ENCODE data around the gene PEX11B. TPM values are rescaled to one million over a fixed set of nuclear protein-coding genes. Genes with fewer than 3 reads are reported as not detected.

Gene PEX11B
- total RNA-seq, 4 donors from 2014 or later: 19.3 to 30.8 (median 25.1) TPM

- Histone ChIP-seq H3K4me3 (no peak overlapping the region), H3K4me1 (no peaks in the 10 kb centered on the region), H3K27me3 (no peaks in the 10 kb centered on the region), H3K36me3 (peaks cover 0 to 51% (median 0%) of the 10 kb centered on the region in 3 donors), H3K9me3 (no peaks in the 10 kb centered on the region), H3K27ac (no peak overlapping the region)
- intact Hi-C loops (cut with DNase I): no loop called here
- 85 to 96% methylated on average over 3 of the region's 3 CpGs for WGBS, 2 donors
- TF ChIP-seq, protein P1, sequence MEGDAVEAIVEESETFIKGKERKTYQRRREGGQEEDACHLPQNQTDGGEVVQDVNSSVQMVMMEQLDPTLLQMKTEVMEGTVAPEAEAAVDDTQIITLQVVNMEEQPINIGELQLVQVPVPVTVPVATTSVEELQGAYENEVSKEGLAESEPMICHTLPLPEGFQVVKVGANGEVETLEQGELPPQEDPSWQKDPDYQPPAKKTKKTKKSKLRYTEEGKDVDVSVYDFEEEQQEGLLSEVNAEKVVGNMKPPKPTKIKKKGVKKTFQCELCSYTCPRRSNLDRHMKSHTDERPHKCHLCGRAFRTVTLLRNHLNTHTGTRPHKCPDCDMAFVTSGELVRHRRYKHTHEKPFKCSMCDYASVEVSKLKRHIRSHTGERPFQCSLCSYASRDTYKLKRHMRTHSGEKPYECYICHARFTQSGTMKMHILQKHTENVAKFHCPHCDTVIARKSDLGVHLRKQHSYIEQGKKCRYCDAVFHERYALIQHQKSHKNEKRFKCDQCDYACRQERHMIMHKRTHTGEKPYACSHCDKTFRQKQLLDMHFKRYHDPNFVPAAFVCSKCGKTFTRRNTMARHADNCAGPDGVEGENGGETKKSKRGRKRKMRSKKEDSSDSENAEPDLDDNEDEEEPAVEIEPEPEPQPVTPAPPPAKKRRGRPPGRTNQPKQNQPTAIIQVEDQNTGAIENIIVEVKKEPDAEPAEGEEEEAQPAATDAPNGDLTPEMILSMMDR (IDR thresholded peaks at IDR 0.05): no peak
- TF ChIP-seq POLR2A (IDR thresholded peaks at IDR 0.05): no peak
- no peak for DNase-seq
Observed at GRCh38 chr1:145944532-145944931, 26.0 kb upstream of the PEX11B start.

GRCh38 chr1:145942871-145943270, 24.4 kb upstream of the PEX11B start:
- 87 to 90% methylated on average over 6 of the region's 6 CpGs for WGBS, 2 donors
- no peak for DNase-seq
- Histone ChIP-seq H3K4me3 (no peak overlapping the region), H3K27ac (no peak overlapping the region), H3K9me3 (no peaks in the 10 kb centered on the region), H3K36me3 (peaks cover 0 to 52% (median 0%) of the 10 kb centered on the region in 3 donors), H3K4me1 (no peaks in the 10 kb centered on the region), H3K27me3 (no peaks in the 10 kb centered on the region)
- intact Hi-C loops (cut with DNase I): no loop called here
- TF ChIP-seq, protein P1 (IDR thresholded peaks at IDR 0.05): no peak
- no peak for TF ChIP-seq POLR2A (IDR thresholded peaks at IDR 0.05)

DNA sequence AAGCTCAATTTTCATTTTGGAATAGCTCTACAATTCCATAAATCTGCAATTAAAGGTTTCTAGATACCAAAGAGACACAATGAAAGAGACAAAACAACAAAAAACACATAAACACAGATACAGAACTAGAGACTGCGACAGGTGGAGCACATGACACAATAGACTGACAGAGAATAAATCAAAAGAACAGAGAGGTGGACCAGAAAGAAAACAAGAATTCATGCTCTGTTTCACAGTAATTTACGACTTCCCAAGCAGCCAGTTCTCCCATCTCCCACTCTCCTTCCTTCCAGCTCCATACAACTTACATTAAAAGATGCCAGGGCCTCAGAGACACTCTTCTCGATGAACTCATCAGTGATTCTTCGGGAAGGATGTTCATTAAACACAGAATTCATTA, 23.9 kb upstream of the PEX11B start:
- Histone ChIP-seq H3K4me1 (peaks cover 0 to under 1% (median 0%) of the 10 kb centered on the region in 3 donors), H3K9me3 (no peaks in the 10 kb centered on the region), H3K36me3 (peaks cover 0 to 53% (median 0%) of the 10 kb centered on the region in 3 donors), H3K27me3 (no peaks in the 10 kb centered on the region), H3K4me3 (no peak overlapping the region), H3K27ac (no peak overlapping the region)
- intact Hi-C loops (cut with DNase I): no loop called here
- TF ChIP-seq POLR2A (IDR thresholded peaks at IDR 0.05): no peak
- TF ChIP-seq, protein P1 (IDR thresholded peaks at IDR 0.05): no peak
- 82 to 91% methylated on average over 4 of the region's 4 CpGs for WGBS, 2 donors
- DNase-seq: no peak

DNA sequence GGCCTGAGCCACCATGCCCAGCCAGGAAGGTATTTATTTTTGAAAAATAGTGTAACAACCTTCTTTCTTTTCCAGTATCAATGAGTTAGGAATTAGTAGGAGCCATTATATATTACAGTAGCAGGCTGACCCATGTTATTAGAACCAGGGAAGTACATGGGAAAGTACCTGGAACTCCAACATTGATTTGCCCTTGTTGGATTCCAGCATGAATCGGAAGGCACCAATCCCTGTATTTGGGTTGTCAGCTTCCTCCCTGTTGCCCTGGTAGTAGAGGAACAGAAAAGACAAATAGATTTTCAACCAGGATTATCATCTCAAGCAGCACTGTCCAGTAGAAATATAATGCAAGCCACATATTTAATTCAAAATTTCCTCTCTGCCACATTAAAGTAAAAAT, 18.9 kb upstream of the PEX11B start:
- Histone ChIP-seq H3K4me3 (no peak overlapping the region), H3K27ac (peak overlapping the region in 1 of 4 donors; percentile 72), H3K27me3 (no peaks in the 10 kb centered on the region), H3K9me3 (no peaks in the 10 kb centered on the region), H3K4me1 (peaks cover 0 to 38% (median 3%) of the 10 kb centered on the region in 3 donors), H3K36me3 (peaks cover 0 to 67% (median 0%) of the 10 kb centered on the region in 3 donors)
- intact Hi-C loops (cut with DNase I): no loop called here
- no peak for DNase-seq
- 47 to 73% methylated on average over 1 of the region's 1 CpG for WGBS, 2 donors
- TF ChIP-seq, protein P1 (IDR thresholded peaks at IDR 0.05): no peak
- no peak for TF ChIP-seq POLR2A (IDR thresholded peaks at IDR 0.05)

- Histone ChIP-seq H3K9me3 (no peaks in the 10 kb centered on the region), H3K27me3 (no peaks in the 10 kb centered on the region), H3K4me3 (no peak overlapping the region), H3K36me3 (peaks cover 0 to 56% (median 0%) of the 10 kb centered on the region in 3 donors), H3K27ac (peak overlapping the region in 3 of 4 donors; percentile 32 to 72 (median 65)), H3K4me1 (peaks cover 0 to 49% (median 3%) of the 10 kb centered on the region in 3 donors)
- intact Hi-C loops (cut with DNase I): no loop called here
- DNase-seq: no peak
- 87 to 91% methylated on average over 5 to 7 of the region's 8 CpGs for WGBS, 2 donors
- TF ChIP-seq, protein P1 (IDR thresholded peaks at IDR 0.05): no peak
- no peak for TF ChIP-seq POLR2A (IDR thresholded peaks at IDR 0.05)
Observed at GRCh38 chr1:145936247-145936646, 17.7 kb upstream of the PEX11B start.

Data from esophagus squamous epithelium (tissue), 5 donors.